ENCODE results near the gene KBTBD4. TPM values are rescaled to one million over a fixed set of nuclear protein-coding genes. Genes with fewer than 3 reads are reported as not detected.

KBTBD4 gene
- total RNA-seq, 2 donors from 2014 or later, result 14.5 to 15.5 TPM

GRCh38 chr11:47545298-47545697 is 33.5 kb downstream of the KBTBD4 start:
- H3K27ac ChIP-seq, result no peak overlapping the region
- DNase-seq, result no peak
- peaks cover 2% of the 10 kb centered on the region for H3K4me1 ChIP-seq
- H3K36me3 ChIP-seq, result no peaks in the 10 kb centered on the region
- TF ChIP-seq, protein P1, sequence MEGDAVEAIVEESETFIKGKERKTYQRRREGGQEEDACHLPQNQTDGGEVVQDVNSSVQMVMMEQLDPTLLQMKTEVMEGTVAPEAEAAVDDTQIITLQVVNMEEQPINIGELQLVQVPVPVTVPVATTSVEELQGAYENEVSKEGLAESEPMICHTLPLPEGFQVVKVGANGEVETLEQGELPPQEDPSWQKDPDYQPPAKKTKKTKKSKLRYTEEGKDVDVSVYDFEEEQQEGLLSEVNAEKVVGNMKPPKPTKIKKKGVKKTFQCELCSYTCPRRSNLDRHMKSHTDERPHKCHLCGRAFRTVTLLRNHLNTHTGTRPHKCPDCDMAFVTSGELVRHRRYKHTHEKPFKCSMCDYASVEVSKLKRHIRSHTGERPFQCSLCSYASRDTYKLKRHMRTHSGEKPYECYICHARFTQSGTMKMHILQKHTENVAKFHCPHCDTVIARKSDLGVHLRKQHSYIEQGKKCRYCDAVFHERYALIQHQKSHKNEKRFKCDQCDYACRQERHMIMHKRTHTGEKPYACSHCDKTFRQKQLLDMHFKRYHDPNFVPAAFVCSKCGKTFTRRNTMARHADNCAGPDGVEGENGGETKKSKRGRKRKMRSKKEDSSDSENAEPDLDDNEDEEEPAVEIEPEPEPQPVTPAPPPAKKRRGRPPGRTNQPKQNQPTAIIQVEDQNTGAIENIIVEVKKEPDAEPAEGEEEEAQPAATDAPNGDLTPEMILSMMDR (IDR thresholded peaks at IDR 0.05), result no peak
- intact Hi-C loops (cut with DNase I), result loop anchor here (10.0 kb wide), 1 partner anchor 70 kb away; no protein-coding TSS in a partner anchor
- H3K27me3 ChIP-seq, result no peaks in the 10 kb centered on the region
- no peak overlapping the region for H3K4me3 ChIP-seq
- no peak overlapping the region for H3K9ac ChIP-seq (ENCODE audit: low read depth in 2 of 2, low read length in 2 of 2)
- H3K9me3 ChIP-seq, result no peaks in the 10 kb centered on the region

GRCh38 chr11:47541070-47541469 is 37.7 kb downstream of the KBTBD4 start:
- Histone ChIP-seq H3K9me3 (no peaks in the 10 kb centered on the region), H3K36me3 (no peaks in the 10 kb centered on the region), H3K4me3 (no peak overlapping the region), H3K27ac (no peak overlapping the region), H3K4me1 (peaks cover 15% of the 10 kb centered on the region), H3K9ac (ENCODE audit: low read depth in 2 of 2, low read length in 2 of 2) (no peak overlapping the region), H3K27me3 (no peaks in the 10 kb centered on the region)
- intact Hi-C loops (cut with DNase I), result loop anchor here (10.0 kb wide), 1 partner anchor 66 kb away; no protein-coding TSS in a partner anchor
- TF ChIP-seq, protein P1 (IDR thresholded peaks at IDR 0.05), result no peak
- DNase-seq, result no peak

- TF ChIP-seq, protein P1 (IDR thresholded peaks at IDR 0.05), result no peak
- Histone ChIP-seq H3K27ac (no peak overlapping the region), H3K9me3 (no peaks in the 10 kb centered on the region), H3K4me3 (no peak overlapping the region), H3K4me1 (peaks cover 15% of the 10 kb centered on the region), H3K36me3 (no peaks in the 10 kb centered on the region), H3K27me3 (no peaks in the 10 kb centered on the region), H3K9ac (ENCODE audit: low read depth in 2 of 2, low read length in 2 of 2) (peak overlapping the region in 1 of 2 donors; percentile 3)
- DNase-seq, result no peak
- intact Hi-C loops (cut with DNase I), result loop anchor here (10.0 kb wide), 1 partner anchor 65 kb away; no protein-coding TSS in a partner anchor
Observed at GRCh38 chr11:47539681-47540039, 39.1 kb downstream of the KBTBD4 start.

GRCh38 chr11:47538741-47539565 is 39.8 kb downstream of the KBTBD4 start:
- Histone ChIP-seq H3K4me1 (peaks cover 15% of the 10 kb centered on the region), H3K4me3 (no peak overlapping the region), H3K36me3 (no peaks in the 10 kb centered on the region), H3K9ac (ENCODE audit: low read depth in 2 of 2, low read length in 2 of 2) (no peak overlapping the region), H3K27ac (no peak overlapping the region), H3K27me3 (no peaks in the 10 kb centered on the region), H3K9me3 (no peaks in the 10 kb centered on the region)
- DNase-seq, result no peak
- TF ChIP-seq, protein P1 (IDR thresholded peaks at IDR 0.05), result no peak
- intact Hi-C loops (cut with DNase I), result no loop called here

GRCh38 chr11:47536915-47537314 is 41.9 kb downstream of the KBTBD4 start:
- peaks cover 15% of the 10 kb centered on the region for H3K4me1 ChIP-seq
- no peaks in the 10 kb centered on the region for H3K36me3 ChIP-seq
- H3K27me3 ChIP-seq, result no peaks in the 10 kb centered on the region
- intact Hi-C loops (cut with DNase I), result no loop called here
- TF ChIP-seq, protein P1 (IDR thresholded peaks at IDR 0.05), result no peak
- no peak overlapping the region for H3K4me3 ChIP-seq
- no peak overlapping the region for H3K9ac ChIP-seq (ENCODE audit: low read depth in 2 of 2, low read length in 2 of 2)
- DNase-seq, result no peak
- no peak overlapping the region for H3K27ac ChIP-seq
- no peaks in the 10 kb centered on the region for H3K9me3 ChIP-seq

Measured in colonic mucosa (tissue), 4 donors.